Pancreas (tissue), 10 donors: ENCODE data around the gene CPAMD8. TPM values are rescaled to one million over a fixed set of nuclear protein-coding genes. Genes with fewer than 3 reads are reported as not detected.
A peak's percentile ranks its signal among the peaks of the same experiment; 100 is the strongest.
"Not testable (repeated sequence)": the region's sequence is repeated elsewhere in the genome, so short reads cannot be mapped to it uniquely, and the experiment has no call there.

Source experiments
- ATAC-seq, 4 donors: fragments of 200-7000 bp; cut with Tn5 transposase; one replicate each; pipeline versions ENCODE4 v1.8.0 to v1.9.1; 2020; ENCODE audit warnings: mild to moderate bottlenecking in 4 of 4, moderate library complexity in 4 of 4
- DNase-seq, 6 donors: peaks; one replicate each; pipeline ENCODE4 v3.0.0-alpha.2; 2020
- FAIRE-seq: peaks from 2 replicates; lab custom pipeline; 2012; peaks lifted over from hg19 to GRCh38; lab: Jason Lieb, UNC
- H3K27ac ChIP-seq, 4 donors: fragments of 200-600 bp; sonication (generic); 1 replicate in 3 of 4; 2 replicates in 1 of 4; pipeline versions ENCODE4 v1.5.0 to v1.8.0; 2020
- H3K27me3 ChIP-seq, 4 donors: fragments of 200-600 bp; one replicate each; pipeline ENCODE4 v1.8.0; 2021
- H3K36me3 ChIP-seq, 3 donors: fragments of 200-600 bp; sonication (generic) in 1 of 3; one replicate each; pipeline versions ENCODE4 v1.5.0 to v1.8.0; 2020 to 2021
- H3K4me1 ChIP-seq, 3 donors: fragments of 200-600 bp; one replicate each; pipeline ENCODE4 v1.8.0; 2021
- H3K4me3 ChIP-seq, 4 donors: fragments of 200-600 bp; sonication (generic) in 2 of 4; one replicate each; pipeline versions ENCODE4 v1.5.0 to v1.8.0; 2020 to 2021
- H3K9me3 ChIP-seq, 4 donors: fragments of 200-600 bp; one replicate each; pipeline ENCODE4 v1.8.0; 2021
- CTCF ChIP-seq, 4 donors: fragments of 200-600 bp; sonication (generic) in 3 of 4; IDR thresholded peaks; one replicate each; pipeline versions ENCODE4 v1.5.0 to v1.8.0; 2021; ENCODE audit warnings: antibody characterized with exemption in 4 of 4
- WGBS, 2 donors: extraction: QIAGEN DNeasy Blood & Tissue Kit; methylation state at CpG; one replicate each; pipeline ENCODE4 v1.1.7; 2013; 5-methylcytosine and 5-hydroxymethylcytosine counted together
- intact Hi-C, 3 donors: fragments of 100-400 bp; cut with DNase I; formaldehyde crosslinking; loops; one replicate each; pipeline versions ENCODE4 v1.11.1 to v1.14.2; 2022
- polyA plus RNA-seq, 2 donors: library from polyadenylated mRNA; stranded (reverse); fragments of 200-250 nt; gene quantifications; one replicate each; pipeline ENCODE4 v1.2.3, GENCODE V29; 2013
- total RNA-seq, 6 donors: library from RNA; stranded (reverse); fragmentation: NEBNext Ultra II Directional in 4 of 6; extraction: Animal tissue kit (Norgen Biotek cat#: 25700) in 4 of 6; gene quantifications; one replicate each; pipeline versions ENCODE4 v1.2.1 to v1.2.4, GENCODE V29; 2021 to 2023
- donor health status: healthy with polysubstance abuse.
- donor health status: DM: no; HTN: no; CAD: no; lungs with moderate emphysema.
- donor health status: DM: no; HTN: no; CAD: no.
- donor health status: control.
- donor health status: control.
- donor health status: Bipolar disorder and iron deficiency.
- donor health status: DM: yes; HTN: yes; CAD: no.
- donor health status: DM: no; HTN: no; CAD: no.
- donor health status: DM: no; HTN: no; CAD: no.
- donor health status: DM: yes; HTN: yes; CAD: no.

The CPAMD8 gene
- total and polyA plus RNA-seq, 8 donors = 0.60 to 5.2 (median 1.2) TPM

- Histone ChIP-seq H3K27me3 (no peaks in the 10 kb centered on the region), H3K36me3 (peaks cover 0 to 35% (median 20%) of the 10 kb centered on the region in 3 donors), H3K4me3 (no peak overlapping the region), H3K4me1 (no peaks in the 10 kb centered on the region), H3K27ac (no peak overlapping the region), H3K9me3 (no peaks in the 10 kb centered on the region)
- ATAC-seq = peak in 2 of 4 donors; percentile 11 to 21
- 87 to 93% methylated on average over 12 of the region's 12 CpGs for WGBS, 2 donors
- no peak for FAIRE-seq
- TF ChIP-seq CTCF (IDR thresholded peaks at IDR 0.05) = no peak
- intact Hi-C loops = no loop called here
- DNase-seq = peak in 1 of 6 donors; percentile 61
Observed at GRCh38 chr19:16876904-16877361, 149.7 kb downstream of the CPAMD8 start.

GRCh38 chr19:16875584-16876555 is 150.7 kb downstream of the CPAMD8 start:
- H3K9me3 ChIP-seq = no peaks in the 10 kb centered on the region
- no peak overlapping the region for H3K27ac ChIP-seq
- H3K4me1 ChIP-seq = no peaks in the 10 kb centered on the region
- no peak for TF ChIP-seq CTCF (IDR thresholded peaks at IDR 0.05)
- no peaks in the 10 kb centered on the region for H3K27me3 ChIP-seq
- FAIRE-seq (no peak), DNase-seq (peak in 2 of 6 donors; percentile 13 to 66), ATAC-seq (no peak)
- H3K36me3 ChIP-seq = peaks cover 0 to 40% (median 20%) of the 10 kb centered on the region in 3 donors
- intact Hi-C loops = no loop called here
- WGBS, 2 donors = 95 to 96% methylated on average over 39 of the region's 39 CpGs
- H3K4me3 ChIP-seq = no peak overlapping the region

GRCh38 chr19:16874978-16875299 is 151.7 kb downstream of the CPAMD8 start:
- H3K4me1 ChIP-seq, H3K27ac ChIP-seq, ATAC-seq, intact Hi-C loops, H3K9me3 ChIP-seq, H3K27me3 ChIP-seq, H3K4me3 ChIP-seq: not testable (repeated sequence)
- DNase-seq (peak in 1 of 6 donors; percentile 0), FAIRE-seq (peak; percentile 17)
- H3K36me3 ChIP-seq = peaks cover 0 to 46% (median 20%) of the 10 kb centered on the region in 3 donors

- intact Hi-C loops = no loop called here
- 85 to 92% methylated on average over 1 of the region's 1 CpG for WGBS, 2 donors
- Histone ChIP-seq H3K27me3 (no peaks in the 10 kb centered on the region), H3K9me3 (no peaks in the 10 kb centered on the region), H3K4me1 (no peaks in the 10 kb centered on the region), H3K4me3 (no peak overlapping the region), H3K27ac (no peak overlapping the region), H3K36me3 (peaks cover 0 to 52% (median 20%) of the 10 kb centered on the region in 3 donors)
- FAIRE-seq = no peak
- ATAC-seq = no peak
- DNase-seq = no peak
- no peak for TF ChIP-seq CTCF (IDR thresholded peaks at IDR 0.05)
Observed at GRCh38 chr19:16874250-16874977, 152.2 kb downstream of the CPAMD8 start.

GRCh38 chr19:16873594-16873993 is 153.0 kb downstream of the CPAMD8 start:
- Histone ChIP-seq H3K4me1 (no peaks in the 10 kb centered on the region), H3K27ac (no peak overlapping the region), H3K36me3 (peaks cover 0 to 51% (median 13%) of the 10 kb centered on the region in 3 donors), H3K9me3 (no peaks in the 10 kb centered on the region), H3K27me3 (no peaks in the 10 kb centered on the region), H3K4me3 (no peak overlapping the region)
- no peak for ATAC-seq
- intact Hi-C loops = no loop called here
- TF ChIP-seq CTCF (IDR thresholded peaks at IDR 0.05) = no peak
- no peak for FAIRE-seq
- WGBS, 2 donors = 94 to 96% methylated on average over 3 of the region's 3 CpGs
- no peak for DNase-seq
